DOHH2 (cell line): ENCODE results near the gene BBX.

Experiments used
- CTCF ChIP-seq: fragments of 200-600 bp; sonication (generic); IDR thresholded peaks from one replicate; pipeline ENCODE4 v1.5.1; 2014; ENCODE audit warnings: antibody characterized with exemption, mild to moderate bottlenecking, low read depth, low read length; ENCODE audit not compliant: poor library complexity, severe bottlenecking
- EZH2phosphoT487 ChIP-seq: fragments of 200-600 bp; sonication (generic); IDR thresholded peaks from 2 replicates; pipeline ENCODE4 v1.6.1; 2017; ENCODE audit warnings: borderline replicate concordance, mild to moderate bottlenecking, antibody characterized with exemption, low read length, moderate library complexity, mixed read lengths

GRCh38 chr3:107669669-107670068, 146.9 kb downstream of the BBX start:
- TF ChIP-seq CTCF: no peak
- no peak for TF ChIP-seq EZH2phosphoT487
